NB4 (cell line): ENCODE data around the gene TMEM164.

Source experiments
- DNase-seq: peaks from one replicate; pipeline ENCODE4 v3.0.0; 2010; ENCODE audit warnings: low read depth
- H3K4me3 ChIP-seq: one replicate; pipeline ENCODE4 v1.5.1; 2011; ENCODE audit warnings: mild to moderate bottlenecking, low read depth, low read length, moderate library complexity
- MYC ChIP-seq: IDR thresholded peaks from 2 replicates; pipeline ENCODE4 v1.6.1; 2011; ENCODE audit warnings: low read depth, low read length
- POLR2A ChIP-seq: IDR thresholded peaks from 2 replicates; pipeline ENCODE4 v1.6.1; 2011; ENCODE audit warnings: mild to moderate bottlenecking; ENCODE audit not compliant: insufficient read length; ENCODE audit errors: extremely low read depth
- TF ChIP-seq, protein P1 (sequence below): IDR thresholded peaks from one replicate; pipeline ENCODE4 v1.5.1; 2012; ENCODE audit warnings: low read depth, low read length
- TF ChIP-seq, protein P2 (sequence below): IDR thresholded peaks from 2 replicates; pipeline ENCODE4 v1.6.1; 2011; ENCODE audit warnings: low read depth, low read length

TMEM164 gene

DNA sequence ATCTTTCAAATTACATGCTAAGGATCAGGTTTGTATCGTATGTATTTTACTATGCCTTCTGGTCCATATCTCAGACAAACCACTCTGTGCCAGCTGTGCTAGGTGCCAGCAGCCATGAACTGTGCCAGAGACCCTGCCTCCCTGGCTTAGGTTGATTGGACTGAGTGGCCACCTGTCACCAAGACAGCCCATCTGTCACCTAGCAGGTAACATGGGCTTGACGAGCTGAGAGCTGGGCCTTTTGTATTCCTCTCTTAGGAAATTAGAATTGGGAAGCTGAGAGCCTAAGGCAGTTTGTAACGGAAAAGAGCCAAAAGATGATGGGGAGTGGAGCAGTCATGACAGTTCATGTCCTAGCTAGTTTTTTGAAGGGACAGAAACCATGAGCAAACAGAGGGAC, 42.5 kb downstream of the TMEM164 start:
- H3K4me3 ChIP-seq: no peak overlapping the region
- DNase-seq: no peak
- TF ChIP-seq, protein P1, sequence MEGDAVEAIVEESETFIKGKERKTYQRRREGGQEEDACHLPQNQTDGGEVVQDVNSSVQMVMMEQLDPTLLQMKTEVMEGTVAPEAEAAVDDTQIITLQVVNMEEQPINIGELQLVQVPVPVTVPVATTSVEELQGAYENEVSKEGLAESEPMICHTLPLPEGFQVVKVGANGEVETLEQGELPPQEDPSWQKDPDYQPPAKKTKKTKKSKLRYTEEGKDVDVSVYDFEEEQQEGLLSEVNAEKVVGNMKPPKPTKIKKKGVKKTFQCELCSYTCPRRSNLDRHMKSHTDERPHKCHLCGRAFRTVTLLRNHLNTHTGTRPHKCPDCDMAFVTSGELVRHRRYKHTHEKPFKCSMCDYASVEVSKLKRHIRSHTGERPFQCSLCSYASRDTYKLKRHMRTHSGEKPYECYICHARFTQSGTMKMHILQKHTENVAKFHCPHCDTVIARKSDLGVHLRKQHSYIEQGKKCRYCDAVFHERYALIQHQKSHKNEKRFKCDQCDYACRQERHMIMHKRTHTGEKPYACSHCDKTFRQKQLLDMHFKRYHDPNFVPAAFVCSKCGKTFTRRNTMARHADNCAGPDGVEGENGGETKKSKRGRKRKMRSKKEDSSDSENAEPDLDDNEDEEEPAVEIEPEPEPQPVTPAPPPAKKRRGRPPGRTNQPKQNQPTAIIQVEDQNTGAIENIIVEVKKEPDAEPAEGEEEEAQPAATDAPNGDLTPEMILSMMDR: no peak
- no peak for TF ChIP-seq POLR2A
- no peak for TF ChIP-seq MYC
- TF ChIP-seq, protein P2, sequence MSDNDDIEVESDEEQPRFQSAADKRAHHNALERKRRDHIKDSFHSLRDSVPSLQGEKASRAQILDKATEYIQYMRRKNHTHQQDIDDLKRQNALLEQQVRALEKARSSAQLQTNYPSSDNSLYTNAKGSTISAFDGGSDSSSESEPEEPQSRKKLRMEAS: no peak

DNA sequence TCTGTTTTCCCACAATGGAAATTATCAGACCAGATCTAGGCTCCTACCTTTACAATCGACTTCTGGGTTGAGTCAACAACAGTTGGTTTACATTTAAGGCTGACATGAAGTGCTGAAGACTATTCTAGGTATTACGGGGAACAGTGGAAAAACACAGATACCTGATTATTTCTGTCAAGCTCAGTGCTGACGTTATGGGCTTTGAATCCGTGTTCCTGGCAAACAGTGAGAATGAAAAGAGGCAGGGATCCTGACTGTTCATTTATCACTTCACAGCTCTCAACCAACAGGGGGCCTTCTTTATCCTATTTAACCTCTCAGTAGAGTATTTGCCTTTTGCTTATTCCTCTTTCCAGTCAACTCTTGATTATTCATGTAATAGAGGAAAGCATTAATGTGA, 43.1 kb downstream of the TMEM164 start:
- TF ChIP-seq, protein P2: no peak
- TF ChIP-seq, protein P1: peak; percentile 4
- no peak overlapping the region for H3K4me3 ChIP-seq
- DNase-seq: no peak

DNA sequence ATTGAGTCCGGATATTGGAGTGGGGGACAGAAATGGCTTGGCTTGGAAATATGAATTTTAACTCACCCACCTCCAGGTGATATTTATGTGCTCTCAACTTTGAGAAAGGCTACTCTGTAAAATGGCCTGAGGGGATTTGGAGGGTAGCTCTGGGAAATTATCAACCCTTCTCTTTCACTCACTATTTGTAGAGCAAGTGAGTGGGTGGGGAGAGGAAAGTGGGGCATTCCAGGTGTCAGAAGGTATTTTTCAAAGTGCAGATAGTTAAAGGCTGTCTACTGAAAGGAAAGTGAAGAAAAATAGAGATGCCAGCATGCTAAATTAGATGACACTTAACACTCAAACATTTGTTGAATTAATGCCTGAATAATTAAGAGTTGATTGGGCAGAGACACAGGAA, 44.1 kb downstream of the TMEM164 start:
- TF ChIP-seq, protein P1: no peak
- TF ChIP-seq, protein P2: no peak
- no peak for TF ChIP-seq MYC
- TF ChIP-seq POLR2A: no peak
- DNase-seq: no peak
- H3K4me3 ChIP-seq: no peak overlapping the region

DNA sequence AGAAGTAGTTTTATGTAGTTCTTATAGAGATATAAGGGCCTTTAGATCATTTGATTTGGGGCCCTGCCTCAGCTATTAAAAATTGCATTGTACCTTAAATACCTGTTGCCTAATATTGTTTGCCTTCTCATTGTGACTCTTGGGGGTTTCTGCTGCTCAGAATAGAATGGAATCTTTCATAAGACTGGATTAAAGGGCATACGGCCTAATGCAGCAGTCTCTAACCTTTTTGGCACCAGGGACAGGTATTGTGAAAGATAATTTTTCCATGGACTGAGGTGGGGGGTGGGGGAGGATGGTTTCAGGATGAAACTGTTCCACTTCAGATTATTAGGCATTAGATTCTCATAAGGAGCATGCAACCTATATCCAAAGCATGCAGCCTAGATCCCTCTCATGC, 46.2 kb downstream of the TMEM164 start:
- TF ChIP-seq, protein P2: no peak
- DNase-seq: no peak
- no peak overlapping the region for H3K4me3 ChIP-seq

DNA sequence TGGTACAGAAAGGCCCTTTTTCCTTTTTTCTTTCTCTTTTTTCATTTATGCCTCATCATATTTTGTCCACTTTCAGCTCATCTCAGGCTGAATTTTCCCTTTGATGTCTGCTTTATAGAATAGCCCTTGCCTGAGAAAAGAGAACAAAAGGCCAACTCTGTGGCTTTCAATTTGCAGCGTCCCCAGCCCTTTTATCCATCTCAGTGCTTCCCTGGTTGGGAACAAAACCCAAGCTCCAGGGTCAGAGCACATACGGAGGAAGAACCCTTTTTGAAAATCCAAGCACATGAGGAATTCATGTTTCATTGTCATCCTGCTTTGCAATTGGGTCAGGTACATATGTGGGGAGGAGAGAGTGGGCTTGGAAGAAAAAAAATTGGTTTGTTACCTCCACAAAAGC, 47.5 kb downstream of the TMEM164 start:
- TF ChIP-seq MYC: no peak
- no peak for TF ChIP-seq POLR2A
- TF ChIP-seq, protein P2: no peak
- TF ChIP-seq, protein P1: no peak
- H3K4me3 ChIP-seq: no peak overlapping the region
- no peak for DNase-seq

DNA sequence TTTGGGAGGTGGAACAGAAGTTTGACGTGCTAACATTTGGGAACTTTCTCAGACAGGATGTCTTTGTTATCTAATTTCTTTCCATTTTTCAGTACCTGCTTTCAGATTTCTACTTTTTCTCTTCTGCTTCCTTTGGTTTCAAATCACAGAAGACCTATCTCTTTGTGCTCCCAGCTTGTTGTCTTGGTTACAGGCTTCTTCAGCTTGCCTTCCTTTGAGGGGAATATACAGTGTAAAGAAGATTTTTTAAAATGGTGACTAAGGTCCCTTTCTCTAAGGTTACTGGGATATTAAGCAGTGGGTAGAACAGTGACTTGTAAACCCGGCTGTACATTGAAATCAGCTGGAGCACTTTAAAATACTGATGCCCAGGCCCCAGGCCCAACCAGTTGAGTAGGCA, 48.0 kb downstream of the TMEM164 start:
- TF ChIP-seq, protein P1: no peak
- TF ChIP-seq MYC: no peak
- DNase-seq: no peak
- H3K4me3 ChIP-seq: no peak overlapping the region
